ENCODE measurements around the gene SIGLEC12. TPM values are rescaled to one million over a fixed set of nuclear protein-coding genes. Genes with fewer than 3 reads are reported as not detected.
"Not testable (repeated sequence)": the region's sequence is repeated elsewhere in the genome, so short reads cannot be mapped to it uniquely, and the experiment has no call there.

SIGLEC12 gene
- total RNA-seq, 4 donors from 2014 or later: 0.41 to 0.48 TPM; not detected in 2

DNA sequence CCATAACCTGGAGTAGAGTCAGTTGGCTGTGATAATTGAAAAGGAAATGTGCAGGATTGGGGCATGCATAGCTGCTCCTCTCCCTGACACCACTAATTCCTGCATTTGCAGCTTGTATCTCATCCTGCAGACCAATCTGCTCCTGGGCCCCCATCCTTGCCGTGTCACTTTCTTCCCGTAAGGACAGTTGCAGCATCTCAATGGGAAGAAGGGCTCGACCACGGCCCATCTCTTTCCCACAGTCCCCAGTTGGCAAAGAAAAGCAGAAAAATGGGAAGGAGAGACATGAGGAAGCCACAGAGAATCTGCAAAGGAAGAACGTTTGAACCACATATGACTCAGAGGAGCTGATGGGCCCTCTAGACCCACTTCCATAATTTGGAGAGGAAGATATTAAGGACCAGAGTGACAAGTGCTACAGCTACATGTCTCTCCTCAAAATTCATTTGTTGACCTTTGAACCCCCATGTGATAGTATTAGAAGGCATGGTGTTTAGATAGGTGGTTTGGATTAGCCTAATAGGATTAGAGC, 1.8 kb upstream of the SIGLEC12 start:
- 73% methylated on average over 5 of the region's 5 CpGs; no CpG with 5 or more reads in 1 of the 2 donors for WGBS, 2 donors (ENCODE audit: low coverage in 1 of 2)
- H3K4me3 ChIP-seq: no peak overlapping the region
- no peaks in the 10 kb centered on the region for H3K9me3 ChIP-seq
- DNase-seq: no peak
- no peaks in the 10 kb centered on the region for H3K4me1 ChIP-seq
- no peaks in the 10 kb centered on the region for H3K27me3 ChIP-seq
- in situ Hi-C loops (cut with MboI; ENCODE audit: low pct_ligation_motif_present in 1 of 4, low pct_unique_long_range_greater_than_20kb in 1 of 4, low sequenced_read_pairs in 3 of 4): no loop called here
- no peaks in the 10 kb centered on the region for H3K36me3 ChIP-seq
- H3K27ac ChIP-seq: no peak overlapping the region
- TF ChIP-seq POLR2A (IDR thresholded peaks at IDR 0.05) (no peak), POLR2AphosphoS5 (IDR thresholded peaks at IDR 0.05) (no peak), EP300 (IDR thresholded peaks at IDR 0.05; ENCODE audit: low read depth) (no peak)
- TF ChIP-seq, protein P1, sequence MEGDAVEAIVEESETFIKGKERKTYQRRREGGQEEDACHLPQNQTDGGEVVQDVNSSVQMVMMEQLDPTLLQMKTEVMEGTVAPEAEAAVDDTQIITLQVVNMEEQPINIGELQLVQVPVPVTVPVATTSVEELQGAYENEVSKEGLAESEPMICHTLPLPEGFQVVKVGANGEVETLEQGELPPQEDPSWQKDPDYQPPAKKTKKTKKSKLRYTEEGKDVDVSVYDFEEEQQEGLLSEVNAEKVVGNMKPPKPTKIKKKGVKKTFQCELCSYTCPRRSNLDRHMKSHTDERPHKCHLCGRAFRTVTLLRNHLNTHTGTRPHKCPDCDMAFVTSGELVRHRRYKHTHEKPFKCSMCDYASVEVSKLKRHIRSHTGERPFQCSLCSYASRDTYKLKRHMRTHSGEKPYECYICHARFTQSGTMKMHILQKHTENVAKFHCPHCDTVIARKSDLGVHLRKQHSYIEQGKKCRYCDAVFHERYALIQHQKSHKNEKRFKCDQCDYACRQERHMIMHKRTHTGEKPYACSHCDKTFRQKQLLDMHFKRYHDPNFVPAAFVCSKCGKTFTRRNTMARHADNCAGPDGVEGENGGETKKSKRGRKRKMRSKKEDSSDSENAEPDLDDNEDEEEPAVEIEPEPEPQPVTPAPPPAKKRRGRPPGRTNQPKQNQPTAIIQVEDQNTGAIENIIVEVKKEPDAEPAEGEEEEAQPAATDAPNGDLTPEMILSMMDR (IDR thresholded peaks at IDR 0.05): no peak
- intact Hi-C loops (cut with DNase I; ENCODE audit: low total_unique reads): no loop called here

DNA sequence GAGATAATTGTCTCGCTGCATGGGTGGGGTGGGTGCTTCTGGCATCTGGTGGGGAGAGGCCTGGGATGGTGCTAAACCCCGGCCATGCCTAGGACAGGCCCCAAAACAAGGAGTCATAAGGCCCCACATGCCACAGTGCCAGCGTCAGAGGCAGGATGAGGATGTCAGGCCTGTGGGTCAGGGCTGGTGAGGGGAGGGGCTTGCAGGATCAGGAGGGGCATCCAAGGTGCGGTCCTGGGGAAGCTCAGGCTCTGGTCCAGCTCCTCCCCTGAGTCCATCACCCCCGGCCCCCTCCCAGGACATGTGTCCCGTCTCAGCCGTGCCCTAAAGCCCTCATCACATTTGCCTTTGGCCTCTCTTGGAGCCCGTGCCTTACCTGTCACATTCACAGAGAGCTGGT, 669 bp downstream of the SIGLEC12 start:
- H3K4me1 ChIP-seq; DNase-seq; intact Hi-C loops (cut with DNase I; ENCODE audit: low total_unique reads); H3K9me3 ChIP-seq; H3K36me3 ChIP-seq; H3K4me3 ChIP-seq; in situ Hi-C loops (cut with MboI; ENCODE audit: low pct_ligation_motif_present in 1 of 4, low pct_unique_long_range_greater_than_20kb in 1 of 4, low sequenced_read_pairs in 3 of 4); H3K27ac ChIP-seq; H3K27me3 ChIP-seq: not testable (repeated sequence)
- WGBS, 2 donors (ENCODE audit: low coverage in 1 of 2): 50% methylated on average over 7 of the region's 8 CpGs; no CpG with 5 or more reads in 1 of the 2 donors

DNA sequence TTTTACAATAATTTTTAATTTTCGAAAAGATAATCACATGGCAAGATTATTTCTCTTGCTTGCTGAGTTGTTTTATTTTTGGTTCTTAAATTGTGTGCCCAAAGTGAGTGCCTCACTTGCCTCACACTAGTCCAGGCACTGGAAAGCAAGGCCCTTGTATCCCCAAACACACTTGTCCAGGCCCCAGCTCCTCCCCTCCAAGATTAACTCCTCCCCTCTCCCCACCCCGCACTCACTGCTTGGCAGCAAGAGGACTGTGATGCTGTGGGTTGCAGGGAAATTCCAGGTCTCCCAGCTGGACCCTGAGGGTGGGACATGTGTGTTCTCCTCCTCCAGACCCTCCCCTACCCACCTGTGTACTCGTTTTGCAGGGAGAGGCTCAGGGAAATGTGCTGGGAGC, 3.9 kb downstream of the SIGLEC12 start:
- H3K4me3 ChIP-seq: no peak overlapping the region
- no peaks in the 10 kb centered on the region for H3K9me3 ChIP-seq
- no peaks in the 10 kb centered on the region for H3K36me3 ChIP-seq
- H3K27me3 ChIP-seq: no peaks in the 10 kb centered on the region
- H3K4me1 ChIP-seq: no peaks in the 10 kb centered on the region
- TF ChIP-seq POLR2A (IDR thresholded peaks at IDR 0.05) (no peak), POLR2AphosphoS5 (IDR thresholded peaks at IDR 0.05) (no peak), EP300 (IDR thresholded peaks at IDR 0.05; ENCODE audit: low read depth) (no peak)
- TF ChIP-seq, protein P1 (IDR thresholded peaks at IDR 0.05): no peak
- 39 to 70% methylated on average over 1 to 3 of the region's 3 CpGs for WGBS, 2 donors (ENCODE audit: low coverage in 1 of 2)
- no peak for DNase-seq
- in situ Hi-C loops (cut with MboI; ENCODE audit: low pct_ligation_motif_present in 1 of 4, low pct_unique_long_range_greater_than_20kb in 1 of 4, low sequenced_read_pairs in 3 of 4) (loop anchor here in 1 of 4 donors (25.0 kb wide), 1 partner anchor 165 kb away; no protein-coding TSS in a partner anchor), intact Hi-C loops (cut with DNase I; ENCODE audit: low total_unique reads) (no loop called here)
- no peak overlapping the region for H3K27ac ChIP-seq

DNA sequence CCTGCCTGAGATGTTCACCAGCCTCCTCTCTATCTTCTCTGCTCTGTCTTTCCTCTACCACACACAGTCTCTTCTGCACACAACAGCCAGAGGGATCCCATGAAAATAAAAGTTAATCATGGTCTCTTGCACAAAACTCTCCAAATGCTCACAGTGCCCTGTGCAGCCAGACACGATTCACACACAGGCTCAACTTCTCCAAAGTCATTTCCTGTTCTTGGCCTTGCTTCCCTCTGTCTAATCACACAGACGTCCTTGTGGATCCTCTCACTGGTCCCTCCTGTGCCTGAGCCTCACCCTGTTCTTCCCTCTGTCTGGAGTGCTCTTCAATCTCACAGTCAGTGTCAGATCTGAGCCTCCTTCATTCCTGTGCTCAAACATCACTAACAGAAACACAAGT, 7.8 kb downstream of the SIGLEC12 start:
- Histone ChIP-seq H3K4me3 (no peak overlapping the region), H3K9me3 (no peaks in the 10 kb centered on the region), H3K4me1 (no peaks in the 10 kb centered on the region), H3K27ac (no peak overlapping the region), H3K36me3 (no peaks in the 10 kb centered on the region), H3K27me3 (no peaks in the 10 kb centered on the region)
- in situ Hi-C loops (cut with MboI; ENCODE audit: low pct_ligation_motif_present in 1 of 4, low pct_unique_long_range_greater_than_20kb in 1 of 4, low sequenced_read_pairs in 3 of 4) (loop anchor here in 1 of 4 donors (25.0 kb wide), 1 partner anchor 169 kb away; no protein-coding TSS in a partner anchor), intact Hi-C loops (cut with DNase I; ENCODE audit: low total_unique reads) (no loop called here)
- 27 to 35% methylated on average over 2 of the region's 2 CpGs for WGBS, 2 donors (ENCODE audit: low coverage in 1 of 2)
- TF ChIP-seq, protein P1 (IDR thresholded peaks at IDR 0.05): no peak
- no peak for TF ChIP-seq EP300 (IDR thresholded peaks at IDR 0.05; ENCODE audit: low read depth)
- no peak for TF ChIP-seq POLR2A (IDR thresholded peaks at IDR 0.05)
- TF ChIP-seq POLR2AphosphoS5 (IDR thresholded peaks at IDR 0.05): no peak
- DNase-seq: no peak

DNA sequence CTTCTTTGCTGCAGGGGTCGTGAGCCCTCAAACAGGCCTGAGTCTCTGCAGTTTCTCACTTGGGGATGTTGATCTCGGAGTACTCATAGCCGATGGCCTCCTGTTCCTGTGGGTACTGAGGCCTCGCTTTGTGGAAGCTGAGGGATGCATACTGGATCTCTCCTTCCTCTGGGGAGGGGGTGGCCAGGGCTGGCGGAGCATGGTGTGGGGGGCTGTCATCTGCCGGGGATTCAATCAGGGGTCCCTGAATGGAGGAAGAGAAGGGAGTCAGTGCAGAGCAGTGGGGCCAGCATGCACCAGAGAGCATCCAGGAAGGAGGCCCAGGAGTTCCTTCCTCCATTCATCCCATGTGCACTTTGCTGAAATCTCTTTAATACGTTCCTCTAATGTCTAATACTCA, 10.0 kb downstream of the SIGLEC12 start:
- H3K36me3 ChIP-seq: no peaks in the 10 kb centered on the region
- no peaks in the 10 kb centered on the region for H3K9me3 ChIP-seq
- H3K4me3 ChIP-seq: no peak overlapping the region
- no peaks in the 10 kb centered on the region for H3K27me3 ChIP-seq
- H3K27ac ChIP-seq: no peak overlapping the region
- no peaks in the 10 kb centered on the region for H3K4me1 ChIP-seq
- no peak for DNase-seq
- in situ Hi-C loops (cut with MboI; ENCODE audit: low pct_ligation_motif_present in 1 of 4, low pct_unique_long_range_greater_than_20kb in 1 of 4, low sequenced_read_pairs in 3 of 4) (loop anchor here in 1 of 4 donors (25.0 kb wide), 1 partner anchor 171 kb away; no protein-coding TSS in a partner anchor), intact Hi-C loops (cut with DNase I; ENCODE audit: low total_unique reads) (no loop called here)
- 60 to 76% methylated on average over 1 to 7 of the region's 7 CpGs for WGBS, 2 donors (ENCODE audit: low coverage in 1 of 2)
- TF ChIP-seq POLR2AphosphoS5 (IDR thresholded peaks at IDR 0.05) (no peak), POLR2A (IDR thresholded peaks at IDR 0.05) (no peak), EP300 (IDR thresholded peaks at IDR 0.05; ENCODE audit: low read depth) (no peak)
- TF ChIP-seq, protein P1 (IDR thresholded peaks at IDR 0.05): no peak
